Small intestine (tissue), 4 donors: Measurements from ENCODE around the gene LMNTD2. TPM values are rescaled to one million over a fixed set of nuclear protein-coding genes. Genes with fewer than 3 reads are reported as not detected.

Experiments
- polyA plus RNA-seq, 4 donors: library from polyadenylated mRNA; stranded (reverse) in 3 of 4; unstranded in 1 of 4; fragments of 200-250 nt in 3 of 4; fragments of 120-200 nt in 1 of 4; gene quantifications; one replicate each; pipeline versions ENCODE4 v1.2.1 to v1.2.3, GENCODE V29; 2013
- donor health status: healthy with polysubstance abuse.
- donor health status: Bipolar disorder and iron deficiency.
- donor health status: healthy.

Gene LMNTD2
- polyA plus RNA-seq, 4 donors: 4.7 to 26.4 (median 11.9) TPM

Other genes starting within 250 kb of the LMNTD2 start
- gene IFITM1, start 246.7 kb downstream of the LMNTD2 start, polyA plus RNA-seq: 100 to 1,000 TPM in 2 of 4 donors, 10 to 100 TPM in 1, 1 to 10 TPM in 1; 8.9 to 520 (median 146) TPM
- gene IFITM3, start 239.9 kb downstream of the LMNTD2 start, polyA plus RNA-seq: 1,000 to 10,000 TPM in 1 of 4 donors, 100 to 1,000 TPM in 2, 10 to 100 TPM in 1; 49.2 to 1,181 (median 147) TPM
- 10 to 100 TPM in 1 of 4 donors, 1 to 10 TPM in 3; 4.5 to 23.8 (median 7.5) TPM for gene B4GALNT4, start 191.2 kb downstream of the LMNTD2 start, polyA plus RNA-seq
- gene PKP3, start 166.5 kb downstream of the LMNTD2 start, polyA plus RNA-seq: 100 to 1,000 TPM in 2 of 4 donors, 10 to 100 TPM in 2; 72.5 to 152 (median 111) TPM
- 100 to 1,000 TPM in 2 of 4 donors, 10 to 100 TPM in 2; 87.3 to 219 (median 156) TPM for gene SIGIRR, start 145.7 kb downstream of the LMNTD2 start, polyA plus RNA-seq
- 100 to 1,000 TPM in 3 of 4 donors, 10 to 100 TPM in 1; 84.7 to 363 (median 220) TPM for gene ANO9, start 118.7 kb downstream of the LMNTD2 start, polyA plus RNA-seq
- gene PTDSS2, start 110.5 kb downstream of the LMNTD2 start, polyA plus RNA-seq: 10 to 100 TPM in 3 of 4 donors, 1 to 10 TPM in 1; 9.5 to 20.3 (median 15.4) TPM
- 100 to 1,000 TPM in 2 of 4 donors, 10 to 100 TPM in 2; 80.9 to 120 (median 100) TPM for gene RNH1, start 53.5 kb downstream of the LMNTD2 start, polyA plus RNA-seq
- 100 to 1,000 TPM in 2 of 4 donors, 10 to 100 TPM in 2; 23.6 to 142 (median 92.7) TPM for gene HRAS, start 25.2 kb downstream of the LMNTD2 start, polyA plus RNA-seq
- gene LRRC56, start 23.2 kb downstream of the LMNTD2 start, polyA plus RNA-seq: 1 to 10 TPM in 2 of 4 donors, under 1 TPM in 2; 0.54 to 2.7 (median 1.0) TPM
- 100 to 1,000 TPM in 2 of 4 donors, 10 to 100 TPM in 2; 49.1 to 174 (median 120) TPM for gene RASSF7, start 232 bp upstream of the LMNTD2 start, polyA plus RNA-seq
- 10 to 100 TPM; 14.6 to 43.3 (median 23.6) TPM for gene PHRF1, start 15.7 kb upstream of the LMNTD2 start, polyA plus RNA-seq
- gene IRF7, start 55.2 kb upstream of the LMNTD2 start, polyA plus RNA-seq: 100 to 1,000 TPM in 2 of 4 donors, 10 to 100 TPM in 2; 14.5 to 115 (median 73.1) TPM
- 1,000 to 10,000 TPM in 1 of 4 donors, 100 to 1,000 TPM in 3; 112 to 1,182 (median 936) TPM for gene CDHR5, start 64.2 kb upstream of the LMNTD2 start, polyA plus RNA-seq
- gene SCT, start 66.4 kb upstream of the LMNTD2 start, polyA plus RNA-seq: 100 to 1,000 TPM in 1 of 4 donors, 10 to 100 TPM in 2, 1 to 10 TPM in 1; 4.8 to 114 (median 22.3) TPM
- 1 to 10 TPM in 2 of 4 donors, under 1 TPM in 2; 0.51 to 1.4 (median 1.1) TPM for gene DRD4, start 76.5 kb upstream of the LMNTD2 start, polyA plus RNA-seq
- gene DEAF1, start 134.5 kb upstream of the LMNTD2 start, polyA plus RNA-seq: 10 to 100 TPM; 18.2 to 39.6 (median 29.4) TPM
- gene TMEM80, start 135.1 kb upstream of the LMNTD2 start, polyA plus RNA-seq: 10 to 100 TPM; 11.9 to 35.4 (median 21.2) TPM
- 1,000 to 10,000 TPM in 2 of 4 donors, 100 to 1,000 TPM in 1, 10 to 100 TPM in 1; 90.2 to 1,255 (median 670) TPM for gene EPS8L2, start 145.5 kb upstream of the LMNTD2 start, polyA plus RNA-seq
- gene TALDO1, start 186.7 kb upstream of the LMNTD2 start, polyA plus RNA-seq: 100 to 1,000 TPM in 3 of 4 donors, 10 to 100 TPM in 1; 97.9 to 188 (median 174) TPM
- 10 to 100 TPM; 12.2 to 55.6 (median 29.8) TPM for gene GATD1, start 216.7 kb upstream of the LMNTD2 start, polyA plus RNA-seq
- gene CEND1, start 229.4 kb upstream of the LMNTD2 start, polyA plus RNA-seq: 1 to 10 TPM in 1 of 4 donors, under 1 TPM in 1, not detected in 2; 0.22 to 3.3 TPM
- 10 to 100 TPM; 10.5 to 21.9 (median 10.8) TPM for gene SLC25A22, start 237.5 kb upstream of the LMNTD2 start, polyA plus RNA-seq
- 10 to 100 TPM; 14.5 to 47.0 (median 28.6) TPM for gene PIDD1, start 244.5 kb upstream of the LMNTD2 start, polyA plus RNA-seq
- 1,000 to 10,000 TPM; 1,144 to 2,714 (median 1,335) TPM for gene RPLP2, start 249.2 kb upstream of the LMNTD2 start, polyA plus RNA-seq